ENCODE measurements around the gene CNOT6.

DNA sequence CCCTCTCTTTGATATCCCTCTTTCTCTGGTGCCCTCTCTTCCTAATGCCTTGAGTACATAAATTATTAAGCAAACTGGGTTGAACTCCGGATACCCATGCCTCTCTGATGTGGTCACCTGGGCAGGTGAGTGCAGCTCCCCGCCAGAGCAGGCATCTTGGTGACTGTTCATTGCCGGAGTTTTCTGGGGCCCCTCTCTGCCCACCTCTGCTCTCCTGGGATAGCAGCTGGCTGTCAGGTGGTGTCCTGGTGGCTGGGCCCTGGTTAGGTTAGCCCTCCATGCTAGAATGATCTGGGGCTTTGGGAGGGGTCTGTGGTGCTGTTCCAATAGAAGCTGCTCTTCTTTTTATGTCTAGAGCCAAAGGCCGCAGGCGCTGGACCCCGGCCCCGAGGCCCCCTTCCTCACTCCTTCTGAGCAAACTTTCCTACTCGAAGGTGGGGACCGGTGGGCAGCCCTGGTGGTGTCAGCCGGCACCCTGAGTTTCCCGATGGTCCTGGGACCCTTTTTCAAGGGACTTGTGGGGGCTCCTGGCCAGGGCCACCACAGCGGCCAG, 102.0 kb downstream of the CNOT6 start:
- TF ChIP-seq, protein P1, sequence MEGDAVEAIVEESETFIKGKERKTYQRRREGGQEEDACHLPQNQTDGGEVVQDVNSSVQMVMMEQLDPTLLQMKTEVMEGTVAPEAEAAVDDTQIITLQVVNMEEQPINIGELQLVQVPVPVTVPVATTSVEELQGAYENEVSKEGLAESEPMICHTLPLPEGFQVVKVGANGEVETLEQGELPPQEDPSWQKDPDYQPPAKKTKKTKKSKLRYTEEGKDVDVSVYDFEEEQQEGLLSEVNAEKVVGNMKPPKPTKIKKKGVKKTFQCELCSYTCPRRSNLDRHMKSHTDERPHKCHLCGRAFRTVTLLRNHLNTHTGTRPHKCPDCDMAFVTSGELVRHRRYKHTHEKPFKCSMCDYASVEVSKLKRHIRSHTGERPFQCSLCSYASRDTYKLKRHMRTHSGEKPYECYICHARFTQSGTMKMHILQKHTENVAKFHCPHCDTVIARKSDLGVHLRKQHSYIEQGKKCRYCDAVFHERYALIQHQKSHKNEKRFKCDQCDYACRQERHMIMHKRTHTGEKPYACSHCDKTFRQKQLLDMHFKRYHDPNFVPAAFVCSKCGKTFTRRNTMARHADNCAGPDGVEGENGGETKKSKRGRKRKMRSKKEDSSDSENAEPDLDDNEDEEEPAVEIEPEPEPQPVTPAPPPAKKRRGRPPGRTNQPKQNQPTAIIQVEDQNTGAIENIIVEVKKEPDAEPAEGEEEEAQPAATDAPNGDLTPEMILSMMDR (conservative IDR thresholded peaks at IDR 0.05; ENCODE audit: low read depth, low read length): no peak
- no peak for TF ChIP-seq EZH2 (IDR thresholded peaks at IDR 0.05; ENCODE audit: borderline replicate concordance, low read depth, low read length, poor library complexity, severe bottlenecking)
